SK-N-MC (cell line): ENCODE results near the gene LOXL1.

Source experiments
- EZH2 ChIP-seq: fragments of 200-600 bp; sonication (generic); IDR thresholded peaks from one replicate; pipeline ENCODE4 v1.6.1; 2017; ENCODE audit warnings: antibody characterized with exemption
- FOXP2 ChIP-seq: optimal IDR thresholded peaks from 2 replicates; pipeline ENCODE3; 2011; ENCODE audit warnings: mild to moderate bottlenecking, moderate library complexity; ENCODE audit not compliant: insufficient read depth; ENCODE audit errors: extremely low read length, control extremely low read depth
- POLR2AphosphoS5 ChIP-seq: IDR thresholded peaks from 2 replicates; pipeline ENCODE4 v1.6.1; 2012; ENCODE audit warnings: mild to moderate bottlenecking, low read depth, low read length, borderline replicate concordance

- TF ChIP-seq EZH2 (no peak), POLR2AphosphoS5 (no peak), FOXP2 (no peak)
Observed at GRCh38 chr15:73923156-73923487, 3.1 kb upstream of the LOXL1 start.
